Measurements from ENCODE around the gene DHX29. TPM values are rescaled to one million over a fixed set of nuclear protein-coding genes. Genes with fewer than 3 reads are reported as not detected.

DHX29 gene
- total RNA-seq, 1 donor from 2014 or later, result 22.5 TPM

DNA sequence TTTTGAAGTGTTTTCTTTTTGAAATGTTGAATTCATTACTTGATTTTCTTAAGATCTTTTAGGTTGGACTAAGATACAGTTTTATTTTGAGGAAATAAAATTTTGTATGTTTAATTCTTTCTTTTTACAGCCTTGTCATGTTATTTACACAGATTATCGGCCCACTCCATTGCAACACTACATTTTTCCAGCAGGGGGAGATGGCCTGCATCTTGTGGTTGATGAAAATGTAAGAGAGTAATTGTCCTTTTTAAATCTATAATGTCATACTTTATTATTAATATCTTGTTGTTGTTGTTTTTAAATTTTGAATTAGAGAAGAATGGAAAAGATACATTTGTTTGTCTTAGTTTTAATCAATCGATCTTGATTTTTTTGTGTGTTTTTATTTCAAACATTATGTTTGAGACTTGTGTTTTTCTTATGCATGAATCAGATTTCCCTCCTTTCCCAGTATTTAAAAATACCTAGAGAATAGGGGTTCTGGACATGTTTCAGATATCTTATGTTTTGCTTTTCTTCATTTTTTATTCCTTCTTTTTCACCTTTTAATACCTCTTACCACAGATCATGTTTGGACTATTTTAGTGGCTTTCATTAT, 37.0 kb upstream of the DHX29 start:
- no peaks in the 10 kb centered on the region for H3K9me3 ChIP-seq (replicated peaks)
- no peaks in the 10 kb centered on the region for H3K4me1 ChIP-seq
- H3K27ac ChIP-seq (replicated peaks), result no peak overlapping the region
- H3K27me3 ChIP-seq (ENCODE audit: low read depth), result no peaks in the 10 kb centered on the region
- peak; percentile 92 for TF ChIP-seq CTCF (IDR thresholded peaks at IDR 0.05; ENCODE audit: borderline replicate concordance)
- intact Hi-C loops (cut with micrococcal nuclease), result loop anchor here (10.0 kb wide), 1 partner anchor 350 kb away; no protein-coding TSS in a partner anchor
- H3K4me3 ChIP-seq, result no peak overlapping the region
- DNase-seq, result peak; percentile 34
- H3K36me3 ChIP-seq, result peaks cover 78% of the 10 kb centered on the region

DNA sequence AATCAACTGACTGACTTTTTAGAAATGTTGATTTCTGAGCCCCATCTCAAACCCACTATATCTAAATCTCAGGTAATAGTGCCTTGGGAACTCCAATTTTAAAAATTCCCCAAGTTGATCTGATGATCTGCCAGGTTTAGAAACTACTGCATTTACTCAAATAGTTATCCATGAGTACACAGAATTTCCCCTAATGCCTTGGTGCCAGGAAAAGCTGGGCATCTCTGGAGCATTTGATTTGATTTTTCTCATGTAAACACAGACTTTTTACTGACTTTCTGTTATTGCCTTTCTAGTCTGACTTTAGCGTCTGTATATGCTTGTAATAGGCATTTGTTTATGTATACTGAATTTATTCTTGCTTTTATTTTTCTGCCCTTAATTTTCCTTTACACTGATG, 36.1 kb upstream of the DHX29 start:
- TF ChIP-seq CTCF (IDR thresholded peaks at IDR 0.05; ENCODE audit: borderline replicate concordance), result no peak
- Histone ChIP-seq H3K27me3 (ENCODE audit: low read depth) (no peaks in the 10 kb centered on the region), H3K27ac (replicated peaks) (no peak overlapping the region), H3K4me3 (no peak overlapping the region), H3K4me1 (peaks cover 6% of the 10 kb centered on the region), H3K9me3 (replicated peaks) (no peaks in the 10 kb centered on the region), H3K36me3 (peaks cover 69% of the 10 kb centered on the region)
- intact Hi-C loops (cut with micrococcal nuclease), result loop anchor here (10.0 kb wide), 1 partner anchor 351 kb away; no protein-coding TSS in a partner anchor
- DNase-seq, result no peak

DNA sequence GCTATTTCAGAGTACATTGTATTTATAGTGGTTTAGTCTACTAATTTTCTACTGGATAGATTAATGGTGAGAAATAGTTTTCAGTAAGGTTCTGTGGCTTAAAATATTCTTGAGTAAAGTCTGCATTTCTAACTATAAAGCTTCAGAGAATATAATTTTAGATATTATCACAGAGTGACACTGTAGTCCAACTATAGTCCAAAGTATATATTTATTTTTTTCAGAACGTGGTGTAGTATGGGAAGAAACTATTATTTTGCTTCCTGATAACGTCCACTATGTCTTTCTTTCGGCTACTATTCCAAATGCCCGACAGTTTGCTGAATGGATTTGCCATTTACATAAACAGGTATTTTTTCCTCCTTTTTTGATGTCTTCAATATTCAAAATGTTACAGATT, 35.6 kb upstream of the DHX29 start:
- no peak overlapping the region for H3K4me3 ChIP-seq

GRCh38 chr5:55338810-55339243, 31.3 kb upstream of the DHX29 start:
- H3K4me1 ChIP-seq, result peaks cover 10% of the 10 kb centered on the region
- no peak overlapping the region for H3K27ac ChIP-seq (replicated peaks)
- intact Hi-C loops (cut with micrococcal nuclease), result no loop called here
- no peak for TF ChIP-seq CTCF (IDR thresholded peaks at IDR 0.05; ENCODE audit: borderline replicate concordance)
- no peaks in the 10 kb centered on the region for H3K9me3 ChIP-seq (replicated peaks)
- no peak overlapping the region for H3K4me3 ChIP-seq
- DNase-seq, result no peak
- no peaks in the 10 kb centered on the region for H3K27me3 ChIP-seq (ENCODE audit: low read depth)
- peaks cover 40% of the 10 kb centered on the region for H3K36me3 ChIP-seq

More for the DNA sequence above, 35.6 kb upstream of the DHX29 start:
- Histone ChIP-seq H3K27ac (replicated peaks) (no peak overlapping the region), H3K9me3 (replicated peaks) (no peaks in the 10 kb centered on the region), H3K36me3 (peaks cover 64% of the 10 kb centered on the region), H3K27me3 (ENCODE audit: low read depth) (no peaks in the 10 kb centered on the region), H3K4me1 (peaks cover 10% of the 10 kb centered on the region)
- TF ChIP-seq CTCF (IDR thresholded peaks at IDR 0.05; ENCODE audit: borderline replicate concordance), result no peak
- intact Hi-C loops (cut with micrococcal nuclease), result loop anchor here (10.0 kb wide), 1 partner anchor 352 kb away; no protein-coding TSS in a partner anchor
- DNase-seq, result no peak

GRCh38 chr5:55338092-55338613, 30.7 kb upstream of the DHX29 start:
- Histone ChIP-seq H3K36me3 (peaks cover 37% of the 10 kb centered on the region), H3K27me3 (ENCODE audit: low read depth) (no peaks in the 10 kb centered on the region), H3K4me3 (peak overlapping the region; percentile 14), H3K27ac (replicated peaks) (no peak overlapping the region), H3K9me3 (replicated peaks) (no peaks in the 10 kb centered on the region), H3K4me1 (peaks cover 10% of the 10 kb centered on the region)
- no peak for TF ChIP-seq CTCF (IDR thresholded peaks at IDR 0.05; ENCODE audit: borderline replicate concordance)
- intact Hi-C loops (cut with micrococcal nuclease), result no loop called here
- DNase-seq, result no peak

Data from left ventricle myocardium inferior (tissue), 1 donor.